C4-2B (cell line): Measurements from ENCODE around the gene KIAA0825.

Source experiments
- H3K27ac ChIP-seq: fragments of 450-650 bp; 2 replicates; pipeline ENCODE4 v1.5.1; 2017
- ZFX ChIP-seq: fragments of 450-650 bp; IDR thresholded peaks from 2 replicates; pipeline ENCODE4 v1.6.1; 2017
- TF ChIP-seq, protein P1 (sequence below): fragments of 450-650 bp; conservative IDR thresholded peaks from 2 replicates; pipeline ENCODE4 v1.5.1; 2017; ENCODE audit warnings: mild to moderate bottlenecking

Gene KIAA0825

DNA sequence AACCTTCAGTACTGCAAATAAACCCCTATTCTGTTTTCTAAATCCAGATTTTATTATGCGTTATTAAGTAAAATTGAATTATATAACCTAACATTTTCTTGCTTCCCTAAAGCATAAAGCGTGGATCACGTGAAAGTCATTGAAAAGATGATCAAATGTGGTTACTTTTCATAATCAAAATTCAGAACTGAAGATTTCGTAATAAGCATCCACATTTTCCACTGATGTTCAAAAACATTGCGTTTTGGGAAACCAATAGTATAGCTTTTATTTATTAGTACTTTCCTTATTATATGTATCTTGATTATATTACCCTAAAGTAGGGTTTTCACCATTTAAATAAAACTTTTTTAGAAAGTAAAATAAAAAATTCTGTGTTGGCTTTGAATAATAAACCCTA is 1.9 kb upstream of the KIAA0825 start:
- no peak for TF ChIP-seq ZFX
- TF ChIP-seq, protein P1, sequence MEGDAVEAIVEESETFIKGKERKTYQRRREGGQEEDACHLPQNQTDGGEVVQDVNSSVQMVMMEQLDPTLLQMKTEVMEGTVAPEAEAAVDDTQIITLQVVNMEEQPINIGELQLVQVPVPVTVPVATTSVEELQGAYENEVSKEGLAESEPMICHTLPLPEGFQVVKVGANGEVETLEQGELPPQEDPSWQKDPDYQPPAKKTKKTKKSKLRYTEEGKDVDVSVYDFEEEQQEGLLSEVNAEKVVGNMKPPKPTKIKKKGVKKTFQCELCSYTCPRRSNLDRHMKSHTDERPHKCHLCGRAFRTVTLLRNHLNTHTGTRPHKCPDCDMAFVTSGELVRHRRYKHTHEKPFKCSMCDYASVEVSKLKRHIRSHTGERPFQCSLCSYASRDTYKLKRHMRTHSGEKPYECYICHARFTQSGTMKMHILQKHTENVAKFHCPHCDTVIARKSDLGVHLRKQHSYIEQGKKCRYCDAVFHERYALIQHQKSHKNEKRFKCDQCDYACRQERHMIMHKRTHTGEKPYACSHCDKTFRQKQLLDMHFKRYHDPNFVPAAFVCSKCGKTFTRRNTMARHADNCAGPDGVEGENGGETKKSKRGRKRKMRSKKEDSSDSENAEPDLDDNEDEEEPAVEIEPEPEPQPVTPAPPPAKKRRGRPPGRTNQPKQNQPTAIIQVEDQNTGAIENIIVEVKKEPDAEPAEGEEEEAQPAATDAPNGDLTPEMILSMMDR = no peak
- H3K27ac ChIP-seq = no peak overlapping the region

DNA sequence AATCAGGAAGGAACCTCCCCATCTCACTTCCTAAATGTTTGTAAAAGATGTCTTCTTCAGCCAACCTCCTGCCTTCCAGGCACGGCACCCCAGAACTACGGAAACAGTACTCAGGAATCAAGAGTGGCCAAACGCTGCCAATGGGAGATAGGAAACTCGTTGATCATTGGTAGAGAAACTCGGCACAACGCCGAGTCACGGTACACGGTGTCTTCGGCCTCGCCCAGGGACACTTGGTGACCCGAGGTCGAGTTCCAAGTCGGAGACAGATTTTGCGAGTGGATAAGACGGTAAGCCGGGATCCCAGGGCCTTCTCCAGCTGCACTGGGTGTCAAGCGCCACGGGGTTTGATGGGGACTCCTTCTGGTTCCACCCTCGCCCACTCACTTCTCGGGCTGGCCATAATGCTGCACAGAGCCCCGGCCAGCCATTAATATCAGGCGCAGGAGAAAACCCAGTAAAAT is 343 bp downstream of the KIAA0825 start:
- TF ChIP-seq ZFX = no peak
- TF ChIP-seq, protein P1 = no peak
- peak overlapping the region; percentile 81 for H3K27ac ChIP-seq

DNA sequence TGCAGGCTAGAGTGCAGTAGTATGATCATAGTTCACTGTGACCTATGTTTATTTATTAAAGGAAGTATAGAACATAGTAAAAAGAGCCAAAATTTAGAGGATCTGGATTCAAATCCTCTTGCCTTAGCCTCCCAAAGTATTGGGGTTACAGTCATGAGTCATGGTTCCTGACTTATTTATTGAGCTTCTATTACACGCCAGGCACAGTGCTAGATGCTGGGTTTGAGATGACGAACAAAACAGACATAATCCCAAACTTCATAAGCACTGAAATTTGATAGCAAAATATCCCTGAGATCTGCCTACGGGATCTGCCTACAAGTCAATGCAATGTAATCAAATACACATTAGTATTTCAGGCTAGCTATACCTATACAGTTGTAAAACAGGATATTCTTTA is 2.5 kb downstream of the KIAA0825 start:
- TF ChIP-seq, protein P1 = no peak
- TF ChIP-seq ZFX = no peak

DNA sequence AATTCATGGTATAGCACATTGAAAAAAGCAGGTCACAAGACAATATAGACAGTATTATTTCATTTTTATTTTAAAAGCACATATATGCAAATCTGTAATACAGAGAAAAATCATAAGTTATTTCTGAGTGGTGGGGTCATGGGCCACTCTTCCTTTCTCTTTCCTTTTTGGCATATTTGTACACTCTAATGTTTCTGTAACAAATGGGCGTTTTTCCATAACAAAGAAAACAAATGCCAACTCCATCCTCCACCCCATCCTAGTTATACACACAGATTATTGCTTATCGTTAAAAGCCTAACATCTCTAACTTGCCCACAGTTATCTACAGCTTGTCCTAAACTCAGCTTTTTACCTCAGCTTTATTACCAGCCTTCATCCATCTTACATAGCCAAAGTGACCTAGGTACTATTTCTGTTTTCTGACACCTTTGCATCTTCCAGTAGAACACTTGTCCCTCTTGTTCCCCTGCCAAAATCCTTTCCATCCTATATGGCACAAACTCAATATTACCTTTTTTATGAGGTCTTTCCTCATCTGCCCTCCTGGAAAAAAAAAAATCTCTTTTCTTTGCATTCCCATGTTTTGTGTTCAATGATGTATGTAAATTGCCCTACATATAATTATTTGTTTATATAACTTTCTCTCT is 4.1 kb downstream of the KIAA0825 start:
- TF ChIP-seq, protein P1 = no peak
- TF ChIP-seq ZFX = no peak
- no peak overlapping the region for H3K27ac ChIP-seq

More for the DNA sequence above, 2.5 kb downstream of the KIAA0825 start:
- no peak overlapping the region for H3K27ac ChIP-seq

DNA sequence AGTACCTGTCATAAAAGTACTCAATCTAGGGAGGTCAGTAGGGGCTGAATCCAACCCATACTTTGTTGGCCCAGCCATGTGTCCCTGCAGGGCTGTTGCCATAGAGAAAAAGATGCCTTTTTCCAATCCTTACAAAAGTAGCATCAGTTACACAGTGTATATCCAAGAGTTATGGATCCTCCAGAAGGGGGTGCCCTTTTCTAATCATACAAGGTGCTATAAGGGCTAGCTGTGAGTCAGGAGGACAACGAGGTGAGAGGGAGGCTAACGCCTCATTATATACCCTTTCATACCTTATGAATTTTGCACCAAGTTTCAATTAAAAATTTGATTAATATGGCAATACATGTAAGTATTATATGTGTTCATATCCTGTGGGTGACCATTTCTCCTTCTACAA is 4.8 kb downstream of the KIAA0825 start:
- TF ChIP-seq, protein P1 = peak; percentile 41
- no peak for TF ChIP-seq ZFX
- H3K27ac ChIP-seq = no peak overlapping the region

DNA sequence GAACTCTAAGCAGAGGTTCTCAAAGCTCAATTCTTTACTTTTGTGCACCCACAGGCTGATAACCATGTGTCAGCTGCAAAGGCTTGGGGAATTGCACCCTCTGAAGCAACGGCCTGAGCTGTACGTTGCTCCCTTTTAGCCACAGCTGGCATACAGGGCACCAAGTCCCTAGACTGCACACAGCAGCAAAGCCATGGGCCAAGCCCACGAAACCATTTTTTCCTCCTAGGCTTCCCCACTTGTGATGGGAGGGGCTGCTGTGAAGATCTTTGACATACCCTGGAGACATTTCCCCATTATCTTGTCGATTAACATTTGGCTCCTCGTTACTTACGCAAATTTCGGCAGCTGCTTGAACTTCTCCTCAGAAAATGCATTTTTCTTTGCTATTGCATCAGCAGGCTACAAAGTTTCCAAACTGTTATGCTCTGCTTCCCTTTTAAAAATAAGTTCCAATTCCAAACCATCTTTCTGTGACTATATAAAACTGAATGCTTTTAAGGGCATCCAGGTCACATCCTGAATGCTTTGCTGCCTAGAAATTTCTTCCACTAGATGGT is 23.0 kb downstream of the KIAA0825 start:
- no peak overlapping the region for H3K27ac ChIP-seq
- TF ChIP-seq, protein P1 = no peak
- TF ChIP-seq ZFX = no peak

DNA sequence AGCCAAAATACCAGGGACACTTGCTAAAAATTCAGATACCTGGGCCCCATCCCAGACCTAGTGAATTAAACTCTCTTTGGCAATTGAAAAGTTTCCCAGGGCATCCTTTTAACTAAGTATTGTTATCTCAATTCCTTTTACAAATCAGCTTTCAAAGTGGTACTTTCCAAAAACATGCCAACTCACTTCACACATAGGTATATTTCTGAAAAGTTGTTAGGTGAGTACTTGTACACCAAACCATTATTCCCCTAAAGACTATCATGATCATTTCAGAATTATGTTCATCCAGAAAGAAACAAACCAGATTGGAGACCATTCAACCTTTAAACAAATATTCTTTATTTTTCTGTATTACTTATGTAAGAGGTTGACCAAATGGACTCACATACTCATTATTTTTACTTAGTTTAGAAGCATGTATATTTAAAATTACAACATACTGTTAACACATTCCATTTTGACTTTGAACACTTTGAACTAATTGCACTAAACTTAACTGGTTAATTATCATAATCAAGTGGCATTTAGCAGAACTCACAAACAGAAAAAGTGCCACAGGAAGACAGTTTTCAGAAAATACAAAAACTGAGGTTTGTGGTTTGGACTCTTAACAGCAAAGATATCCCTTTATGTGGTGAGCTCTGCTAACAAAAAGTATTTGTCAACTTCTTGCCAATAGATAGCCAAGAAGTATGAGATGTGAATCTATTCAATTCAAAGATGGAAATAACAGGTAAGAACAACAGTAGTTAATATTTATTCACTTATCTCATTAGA is 40.7 kb downstream of the KIAA0825 start:
- TF ChIP-seq, protein P1 = no peak
- TF ChIP-seq ZFX = no peak
- no peak overlapping the region for H3K27ac ChIP-seq
